Renal cortical epithelial cell (primary cell): ENCODE results near the gene FTL. TPM values are rescaled to one million over a fixed set of nuclear protein-coding genes. Genes with fewer than 3 reads are reported as not detected.
A peak's percentile ranks its signal among the peaks of the same experiment; 100 is the strongest.
"Not testable (repeated sequence)": the region's sequence is repeated elsewhere in the genome, so short reads cannot be mapped to it uniquely, and the experiment has no call there.

Source experiments
- DNase-seq: peaks from one replicate; pipeline ENCODE4 v3.0.0-alpha.2; 2011; ENCODE audit warnings: low read depth
- total RNA-seq: library from RNA; depleted of rRNA; stranded (reverse); fragments of >200 nt; gene quantifications from 2 replicates; pipeline ENCODE4 v1.2.3, GENCODE V29; 2014

Gene FTL
- 1,420 and 1,436 TPM in 2 replicates for total RNA-seq

DNA sequence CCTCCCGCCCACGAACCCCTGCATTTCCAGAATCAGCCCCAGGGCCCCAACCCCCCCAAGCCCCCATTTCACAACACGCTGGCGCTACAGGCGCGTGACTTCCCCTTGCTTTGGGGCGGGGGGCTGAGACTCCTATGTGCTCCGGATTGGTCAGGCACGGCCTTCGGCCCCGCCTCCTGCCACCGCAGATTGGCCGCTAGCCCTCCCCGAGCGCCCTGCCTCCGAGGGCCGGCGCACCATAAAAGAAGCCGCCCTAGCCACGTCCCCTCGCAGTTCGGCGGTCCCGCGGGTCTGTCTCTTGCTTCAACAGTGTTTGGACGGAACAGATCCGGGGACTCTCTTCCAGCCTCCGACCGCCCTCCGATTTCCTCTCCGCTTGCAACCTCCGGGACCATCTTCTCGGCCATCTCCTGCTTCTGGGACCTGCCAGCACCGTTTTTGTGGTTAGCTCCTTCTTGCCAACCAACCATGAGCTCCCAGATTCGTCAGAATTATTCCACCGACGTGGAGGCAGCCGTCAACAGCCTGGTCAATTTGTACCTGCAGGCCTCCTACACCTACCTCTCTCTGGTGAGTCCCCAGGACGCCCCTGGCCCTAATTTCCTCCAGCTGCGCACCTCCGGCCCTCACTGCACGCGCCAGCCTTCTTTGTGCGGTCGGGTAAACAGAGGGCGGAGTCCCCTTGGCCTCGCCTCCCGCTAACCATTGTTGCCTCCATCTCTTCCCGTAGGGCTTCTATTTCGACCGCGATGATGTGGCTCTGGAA lies at the start of gene FTL:
Gene FTL (plus strand): TSS at position 270 of the 766 bp plus-strand sequence. CDS start 199 bp downstream, at position 469.
- DNase-seq, result peak; percentile 84

DNA sequence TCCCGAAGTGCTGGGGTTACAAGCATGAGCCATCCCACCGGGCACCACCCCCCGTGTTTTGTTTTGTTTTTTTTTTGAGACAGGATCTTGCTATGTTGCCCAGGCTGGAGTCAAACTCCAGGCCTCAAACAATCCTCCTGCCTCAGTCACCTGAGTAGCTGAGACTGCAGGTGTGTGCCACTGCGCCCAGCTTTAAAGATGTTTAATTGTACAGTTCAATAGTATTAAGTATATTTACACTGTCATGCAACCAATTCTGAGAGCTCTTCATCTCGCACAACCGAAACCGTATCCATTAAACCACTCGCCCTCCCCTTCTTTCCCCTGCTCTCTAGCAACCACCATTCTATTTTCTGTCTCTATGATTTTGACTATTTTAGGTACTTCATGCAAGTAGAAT lies 49.4 kb upstream of the FTL start:
- DNase-seq, result no peak

DNA sequence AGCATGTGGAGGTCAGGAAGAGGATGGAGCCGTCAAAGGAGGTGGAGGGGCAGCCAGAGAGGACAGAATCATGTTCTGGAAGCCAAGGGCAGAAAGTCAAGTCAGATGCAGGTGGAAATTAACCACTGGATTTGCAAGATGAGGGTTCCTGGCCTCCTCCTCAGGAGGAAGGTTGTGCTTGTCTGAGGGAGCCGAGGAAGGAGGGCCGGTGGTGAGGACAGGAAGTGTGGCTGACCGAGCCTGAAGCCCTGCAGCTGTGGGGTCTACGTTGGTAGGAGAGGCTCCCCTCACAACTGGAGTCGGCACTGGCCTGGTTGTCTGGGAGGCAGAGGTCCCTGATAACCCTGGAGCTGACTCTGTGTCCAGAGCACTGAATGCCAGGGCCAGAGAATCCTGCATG lies 47.0 kb upstream of the FTL start:
- DNase-seq, result no peak

DNA sequence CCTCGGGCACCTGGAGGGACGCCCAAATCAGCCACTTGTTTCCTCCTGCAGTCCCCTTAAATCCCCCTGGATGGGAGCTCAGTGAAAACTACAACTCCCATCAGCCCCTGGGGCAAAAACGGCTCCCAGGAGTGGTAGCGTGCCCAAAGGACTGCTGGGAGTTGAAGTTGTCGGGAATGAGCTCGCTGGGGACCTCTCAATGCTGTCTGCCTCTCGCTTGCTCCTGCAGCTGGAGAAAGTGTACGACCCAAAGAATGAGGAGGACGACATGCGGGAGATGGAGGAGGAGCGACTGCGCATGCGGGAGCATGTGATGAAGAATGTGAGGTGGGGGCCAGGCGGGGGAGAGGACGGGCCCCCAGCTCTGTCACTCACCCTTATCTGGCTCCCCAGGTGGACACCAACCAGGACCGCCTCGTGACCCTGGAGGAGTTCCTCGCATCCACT lies 46.3 kb upstream of the FTL start:
- DNase-seq, result no peak

DNA sequence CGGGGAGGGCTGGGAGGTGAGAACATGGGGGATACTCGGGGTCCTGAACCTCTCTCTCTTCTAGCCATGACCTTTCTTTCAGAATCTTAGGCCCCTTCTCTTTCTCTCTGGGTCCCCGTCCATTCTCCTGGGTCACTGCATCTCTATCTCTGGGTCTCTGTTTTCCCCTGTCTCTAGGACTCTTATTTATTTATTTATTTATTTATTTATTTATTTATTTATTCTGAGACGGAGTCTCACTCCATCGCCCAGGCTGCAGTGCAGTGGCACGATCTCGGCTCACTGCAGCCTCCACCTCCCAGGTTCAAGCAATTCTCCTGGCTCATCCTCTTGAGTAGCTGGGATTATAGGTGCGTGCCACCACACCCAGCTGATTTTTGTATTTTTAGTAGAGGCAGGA lies 45.8 kb upstream of the FTL start:
- not testable (repeated sequence) for DNase-seq

DNA sequence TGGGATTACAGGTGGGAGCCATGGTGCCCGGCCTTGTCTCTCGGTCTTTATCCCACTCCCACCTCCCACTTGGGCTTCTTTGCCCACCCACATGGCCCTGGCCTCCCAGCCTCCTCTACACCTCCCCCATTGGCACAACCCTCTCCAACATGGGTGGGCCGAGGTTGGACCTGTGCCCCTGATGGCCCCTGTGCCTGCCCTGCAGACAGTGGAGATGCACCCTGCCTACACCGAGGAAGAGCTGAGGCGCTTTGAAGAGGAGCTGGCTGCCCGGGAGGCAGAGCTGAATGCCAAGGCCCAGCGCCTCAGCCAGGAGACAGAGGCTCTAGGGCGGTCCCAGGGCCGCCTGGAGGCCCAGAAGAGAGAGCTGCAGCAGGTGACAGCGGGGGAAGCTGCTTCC lies 44.2 kb upstream of the FTL start:
- no peak for DNase-seq

DNA sequence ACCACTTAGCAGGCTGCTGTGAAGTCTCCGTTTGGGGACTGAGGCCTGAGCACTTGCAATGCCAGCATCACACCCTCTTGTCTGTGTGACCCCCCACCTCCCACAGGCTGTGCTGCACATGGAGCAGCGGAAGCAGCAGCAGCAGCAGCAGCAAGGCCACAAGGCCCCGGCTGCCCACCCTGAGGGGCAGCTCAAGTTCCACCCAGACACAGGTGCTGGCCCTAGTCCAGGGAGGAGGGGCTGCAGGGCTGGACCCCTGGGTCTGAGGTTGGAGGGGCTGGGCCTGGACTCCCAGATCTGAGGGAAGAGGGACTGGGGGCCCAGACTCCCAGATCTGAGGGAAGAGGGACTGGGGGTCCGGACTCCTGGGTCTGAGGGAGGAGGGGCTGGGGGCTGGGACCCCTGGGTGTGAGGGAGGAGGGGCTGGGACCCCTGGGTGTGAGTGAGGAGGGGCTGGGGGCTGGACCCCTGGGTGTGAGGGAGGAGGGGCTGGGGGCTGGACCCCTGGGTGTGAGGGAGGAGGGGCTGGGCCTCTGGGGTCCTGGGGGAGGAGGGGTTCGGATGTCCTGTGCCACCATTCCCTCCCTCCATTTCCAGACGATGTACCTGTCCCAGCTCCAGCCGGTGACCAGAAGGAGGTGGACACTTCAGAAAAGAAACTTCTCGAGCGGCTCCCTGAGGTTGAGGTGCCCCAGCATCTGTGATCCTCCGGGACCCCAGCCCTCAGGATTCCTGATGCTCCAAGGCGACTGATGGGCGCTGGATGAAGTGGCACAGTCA lies 43.2 kb upstream of the FTL start:
- DNase-seq, result no peak

DNA sequence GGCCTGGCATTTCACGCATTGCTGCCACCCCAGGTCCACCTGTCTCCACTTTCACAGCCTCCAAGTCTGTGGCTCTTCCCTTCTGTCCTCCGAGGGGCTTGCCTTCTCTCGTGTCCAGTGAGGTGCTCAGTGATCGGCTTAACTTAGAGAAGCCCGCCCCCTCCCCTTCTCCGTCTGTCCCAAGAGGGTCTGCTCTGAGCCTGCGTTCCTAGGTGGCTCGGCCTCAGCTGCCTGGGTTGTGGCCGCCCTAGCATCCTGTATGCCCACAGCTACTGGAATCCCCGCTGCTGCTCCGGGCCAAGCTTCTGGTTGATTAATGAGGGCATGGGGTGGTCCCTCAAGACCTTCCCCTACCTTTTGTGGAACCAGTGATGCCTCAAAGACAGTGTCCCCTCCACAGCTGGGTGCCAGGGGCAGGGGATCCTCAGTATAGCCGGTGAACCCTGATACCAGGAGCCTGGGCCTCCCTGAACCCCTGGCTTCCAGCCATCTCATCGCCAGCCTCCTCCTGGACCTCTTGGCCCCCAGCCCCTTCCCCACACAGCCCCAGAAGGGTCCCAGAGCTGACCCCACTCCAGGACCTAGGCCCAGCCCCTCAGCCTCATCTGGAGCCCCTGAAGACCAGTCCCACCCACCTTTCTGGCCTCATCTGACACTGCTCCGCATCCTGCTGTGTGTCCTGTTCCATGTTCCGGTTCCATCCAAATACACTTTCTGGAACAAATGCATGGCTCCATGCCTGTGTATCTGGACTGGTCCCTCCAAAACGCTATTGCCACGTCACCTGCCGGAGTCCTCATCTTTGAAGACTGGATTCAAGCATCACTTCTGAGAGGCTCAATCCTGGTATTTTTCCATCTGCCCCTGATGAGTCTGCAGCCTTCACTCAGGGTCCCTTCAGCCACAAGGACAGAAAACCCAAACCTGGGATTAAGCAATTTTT lies 42.3 kb upstream of the FTL start:
- DNase-seq, result no peak

DNA sequence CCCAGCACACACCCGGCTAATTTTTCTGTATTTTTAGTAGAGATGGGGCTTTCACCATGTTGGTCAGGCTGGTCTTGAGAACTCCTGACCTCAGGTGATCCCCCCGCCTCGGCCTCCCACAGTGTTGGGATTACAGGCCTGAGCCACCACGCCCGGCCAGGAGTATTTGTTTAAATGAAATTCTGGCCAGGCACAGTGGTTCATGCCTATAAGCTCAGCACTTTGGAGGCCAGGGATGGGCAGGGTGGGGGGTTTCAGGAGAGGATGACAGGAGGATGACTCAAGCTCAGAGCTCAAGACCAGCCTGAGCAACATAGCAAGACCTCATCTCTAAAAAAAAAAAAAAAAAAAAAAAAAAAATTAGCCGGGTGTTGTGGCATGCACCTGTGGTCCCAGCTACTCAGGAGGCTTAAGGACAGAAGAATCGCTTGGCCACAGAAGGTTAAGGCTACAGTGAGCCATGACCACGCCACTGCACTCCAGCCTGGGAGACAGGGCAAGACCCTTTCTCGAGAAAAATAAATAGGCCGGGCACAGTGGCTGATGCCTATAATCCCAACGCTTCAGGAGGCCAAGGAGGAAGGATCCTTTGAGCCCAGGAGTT lies 39.8 kb upstream of the FTL start:
- DNase-seq, result peak; percentile 74

DNA sequence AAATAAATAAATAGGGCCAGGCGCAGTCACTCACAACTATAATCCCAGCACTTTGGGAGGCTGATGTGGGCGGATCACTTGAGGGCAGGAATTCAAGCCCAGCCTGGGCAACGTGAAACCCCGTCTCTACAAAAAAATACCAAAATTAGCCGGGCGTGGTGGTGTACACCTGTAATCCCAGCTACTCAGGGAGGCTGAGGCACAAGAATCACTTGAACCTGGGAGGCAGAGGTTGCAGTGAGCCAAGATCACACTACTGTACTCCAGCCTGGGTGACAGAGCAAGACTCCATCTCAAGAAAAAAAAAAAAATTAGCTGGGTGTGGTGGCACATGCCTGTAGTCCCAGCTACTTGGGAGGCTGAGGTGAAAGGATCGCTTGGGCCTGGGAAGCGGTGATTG lies 39.2 kb upstream of the FTL start:
- not testable (repeated sequence) for DNase-seq

DNA sequence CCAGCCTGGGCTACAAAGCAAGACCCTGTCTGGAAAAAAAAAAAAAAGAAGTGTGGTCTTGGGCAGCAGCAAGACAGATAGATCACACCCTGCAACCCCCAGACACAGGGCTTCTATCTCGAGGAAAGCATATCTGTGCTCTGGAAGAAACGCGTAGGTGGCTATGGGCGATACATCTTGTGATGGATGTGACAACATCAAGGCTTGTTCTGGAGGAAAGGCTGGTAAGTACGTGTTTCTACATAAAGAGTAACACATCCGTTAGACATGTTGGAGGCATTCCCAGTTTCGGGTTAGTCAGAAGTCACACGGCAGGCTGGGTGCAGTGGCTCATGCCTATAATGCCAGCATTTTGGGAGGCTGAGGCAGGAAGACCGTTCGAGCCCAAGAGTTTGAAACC lies 38.2 kb upstream of the FTL start:
- DNase-seq, result peak; percentile 96

DNA sequence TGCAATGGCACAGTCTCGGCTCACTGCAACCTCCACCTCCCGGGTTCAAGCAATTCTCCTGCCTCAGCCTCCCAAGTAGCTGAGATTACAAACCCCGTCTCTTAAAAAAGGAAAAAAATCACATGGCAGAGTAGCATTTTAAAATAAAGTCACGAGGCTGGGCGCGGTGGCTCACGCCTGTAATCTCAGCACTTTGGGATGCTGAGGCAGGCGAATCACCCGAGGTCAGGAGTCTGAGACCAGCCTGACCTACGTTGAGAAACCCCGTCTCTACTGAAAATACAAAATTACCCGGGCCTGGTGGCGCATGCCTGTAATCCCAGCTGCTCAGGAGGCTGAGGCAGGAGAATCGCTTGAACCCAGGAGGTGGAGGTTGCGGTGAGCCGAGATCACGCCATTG lies 37.4 kb upstream of the FTL start:
- not testable (repeated sequence) for DNase-seq

DNA sequence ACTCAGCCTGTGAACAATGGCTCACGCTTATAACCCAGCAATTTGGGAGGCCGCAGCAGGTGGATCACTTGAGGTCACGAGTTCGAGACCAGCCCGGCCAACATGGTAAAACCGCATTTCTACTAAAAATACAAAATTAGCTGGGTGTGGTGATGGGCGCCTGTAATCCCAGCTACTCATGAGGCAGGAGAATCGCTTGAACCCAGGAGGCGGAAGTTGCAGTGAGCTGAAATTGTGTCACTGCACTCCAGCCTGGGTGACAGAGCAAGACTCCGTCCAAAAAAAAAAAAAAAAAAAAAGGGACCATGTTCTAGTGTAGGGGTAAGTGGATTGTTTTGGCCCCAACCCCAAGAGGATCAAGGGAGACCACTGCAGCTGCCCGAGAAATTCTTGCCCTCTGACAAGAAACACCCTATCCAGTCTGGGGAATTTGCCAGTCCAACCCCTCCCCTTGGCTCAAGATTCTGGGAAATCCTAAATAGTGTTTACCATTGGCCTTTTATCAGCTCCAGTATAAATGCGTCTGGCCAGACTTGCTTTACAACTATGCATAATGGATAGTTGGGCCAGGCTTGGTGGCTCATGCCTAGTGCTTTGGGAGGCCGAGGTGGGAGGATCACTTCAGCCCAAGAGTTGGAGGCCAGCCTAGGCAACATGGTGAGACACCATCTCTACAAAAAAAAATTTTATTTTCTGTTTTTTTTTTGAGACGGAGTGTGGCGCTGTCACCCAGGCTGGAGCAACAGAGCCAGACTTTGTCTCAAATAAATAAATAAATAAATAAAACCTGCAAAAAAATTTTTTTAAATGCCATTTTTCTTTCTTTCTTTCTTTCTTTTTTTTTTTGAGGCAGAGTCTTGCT lies 36.7 kb upstream of the FTL start:
- no peak for DNase-seq

DNA sequence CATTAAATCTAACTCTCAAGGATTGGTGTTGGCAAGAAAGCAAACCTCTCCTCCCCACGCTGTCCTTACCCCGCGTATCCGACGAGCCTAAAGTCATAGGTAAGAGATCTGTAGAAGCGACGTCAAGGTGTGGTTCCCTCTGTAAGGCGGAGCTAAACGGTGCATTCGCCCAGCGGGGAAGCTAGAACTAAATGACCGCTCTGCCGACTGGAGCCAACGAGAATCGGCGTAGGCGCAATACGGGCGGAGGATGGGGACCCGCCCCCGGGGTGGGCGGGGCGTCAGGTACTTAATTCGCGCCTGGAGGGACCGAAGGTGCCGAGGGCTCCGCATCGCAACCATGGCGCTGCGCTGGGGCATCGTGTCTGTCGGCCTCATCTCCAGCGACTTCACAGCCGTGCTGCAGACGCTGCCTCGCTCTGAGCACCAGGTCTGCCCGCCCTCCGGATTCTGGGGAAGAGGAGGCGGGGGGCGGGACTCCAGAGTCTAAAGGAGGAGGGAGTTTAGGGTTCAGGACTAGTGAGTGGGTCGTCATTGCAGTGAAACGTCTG lies 31.7 kb upstream of the FTL start, which contains the start of gene DHDH:
Gene DHDH (plus strand): TSS at position 318 of the 551 bp plus-strand sequence. CDS start 23 bp downstream, at position 341.
- peak; percentile 71 for DNase-seq

DNA sequence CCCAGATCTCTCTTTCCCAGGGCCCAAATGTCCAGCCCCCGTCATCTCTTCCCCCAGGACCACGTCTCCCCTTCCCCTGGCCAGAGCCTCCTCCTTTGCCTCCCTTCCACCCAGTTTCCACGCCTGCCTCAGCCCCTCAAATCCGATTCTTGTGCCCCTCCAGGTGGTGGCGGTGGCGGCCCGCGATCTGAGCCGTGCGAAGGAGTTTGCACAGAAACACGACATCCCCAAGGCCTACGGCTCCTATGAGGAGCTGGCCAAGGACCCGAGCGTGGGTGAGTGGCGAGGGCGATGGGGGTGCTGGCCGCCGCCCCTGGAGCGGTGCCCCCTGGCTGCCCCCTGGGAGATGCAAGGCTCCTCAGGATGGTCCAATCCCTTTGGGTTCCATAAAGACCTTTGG lies 30.3 kb upstream of the FTL start:
- DNase-seq, result no peak

DNA sequence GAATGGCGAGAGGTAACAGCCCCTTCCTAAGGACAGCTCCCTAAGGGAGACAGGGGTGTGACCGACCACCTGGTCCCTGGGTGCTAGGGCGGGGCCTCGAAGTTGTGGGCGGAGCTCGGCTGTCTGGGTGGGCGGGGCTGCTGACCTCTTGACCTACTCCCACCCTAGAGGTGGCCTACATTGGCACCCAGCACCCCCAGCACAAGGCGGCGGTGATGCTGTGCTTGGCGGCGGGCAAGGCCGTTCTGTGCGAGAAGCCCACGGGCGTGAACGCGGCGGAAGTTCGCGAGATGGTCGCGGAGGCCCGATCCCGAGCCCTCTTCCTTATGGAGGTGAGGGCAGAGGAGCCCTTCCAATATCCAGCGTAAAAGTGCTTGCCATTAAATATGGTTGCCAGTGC lies 29.2 kb upstream of the FTL start:
- no peak for DNase-seq

DNA sequence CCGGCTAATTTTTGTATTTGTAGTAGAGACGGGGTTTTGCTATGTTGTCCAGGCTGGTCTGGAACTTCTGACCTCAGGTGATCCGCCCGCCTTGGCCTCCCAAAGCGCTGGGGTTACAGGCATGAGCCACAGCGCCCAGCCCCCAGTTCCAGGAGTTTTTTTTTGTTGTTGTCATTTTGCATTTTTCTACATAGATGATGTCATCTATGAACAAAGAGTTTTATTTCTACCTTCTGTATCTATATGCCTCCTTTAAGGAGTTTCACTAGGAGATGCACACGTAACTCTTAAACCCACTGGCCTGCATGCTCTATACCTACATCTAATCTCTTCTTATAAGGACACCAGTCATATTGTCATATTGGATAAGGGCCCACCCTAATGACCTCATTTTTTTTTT lies 26.9 kb upstream of the FTL start:
- no peak for DNase-seq

DNA sequence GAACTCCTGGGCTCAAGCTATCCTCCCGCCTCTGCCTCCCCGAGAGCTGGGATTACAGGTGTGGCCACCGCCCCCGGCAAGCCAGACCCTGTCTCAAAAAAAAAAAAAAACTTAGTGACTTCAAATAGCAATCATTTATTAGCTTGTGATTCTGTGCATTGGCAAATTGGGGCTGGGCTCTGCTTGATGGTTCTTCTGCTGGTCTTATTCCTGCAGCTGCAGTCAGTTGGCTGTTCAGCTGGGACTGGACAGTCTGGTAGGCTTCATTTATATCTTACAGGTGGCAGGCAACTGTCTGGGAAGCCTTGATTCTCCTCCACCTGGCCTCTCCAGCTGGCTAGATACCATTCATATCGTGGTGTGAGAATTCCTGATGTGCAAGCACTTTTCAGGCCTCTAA lies 24.2 kb upstream of the FTL start:
- DNase-seq, result no peak

DNA sequence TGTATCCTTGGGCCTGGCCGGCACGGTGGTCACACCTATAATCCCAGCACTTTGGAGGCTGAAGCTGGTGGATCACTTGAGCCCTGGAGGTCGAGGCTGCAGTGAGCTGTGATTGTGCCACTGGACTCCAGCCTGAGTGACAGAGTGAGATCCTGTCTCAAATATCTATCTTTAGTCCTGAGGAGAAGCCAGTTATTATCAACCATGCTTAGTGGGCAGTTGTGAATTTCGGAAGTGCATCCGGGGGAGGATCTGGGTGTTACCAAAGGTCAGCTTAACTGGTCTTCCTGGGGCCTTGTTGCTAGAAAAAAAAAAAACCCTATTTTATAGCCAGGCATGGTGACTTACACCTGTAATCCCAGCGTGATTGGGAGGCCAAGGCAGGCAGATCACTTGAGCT lies 22.0 kb upstream of the FTL start:
- no peak for DNase-seq

DNA sequence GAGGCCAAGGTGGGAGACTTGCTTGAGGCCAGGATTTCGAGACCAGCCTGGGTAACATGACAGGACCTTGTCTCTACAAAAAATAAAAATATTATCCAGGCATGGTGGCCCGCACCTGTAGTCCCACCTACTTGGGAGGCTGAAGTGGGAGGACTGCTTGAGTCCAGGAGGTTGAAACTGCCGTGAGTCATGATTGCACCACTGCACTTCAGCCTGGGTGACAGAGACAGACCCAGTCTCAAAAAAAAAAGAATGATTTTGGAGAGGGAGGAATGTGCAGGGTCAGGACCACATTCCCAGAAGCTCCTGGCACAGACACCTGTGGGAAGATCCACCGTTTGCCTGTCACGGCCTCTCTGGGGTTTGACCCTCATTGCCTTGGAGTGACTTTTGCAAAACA lies 19.7 kb upstream of the FTL start:
- no peak for DNase-seq
